HG03457 (cell line): Measurements from ENCODE around the gene CENPM.
A peak's percentile ranks its signal among the peaks of the same experiment; 100 is the strongest.
"Not testable (repeated sequence)": the region's sequence is repeated elsewhere in the genome, so short reads cannot be mapped to it uniquely, and the experiment has no call there.

Experiments used
- ATAC-seq: cut with Tn5 transposase; IDR thresholded peaks from one replicate; pipeline ENCODE4 v1.9.1; 2021; ENCODE audit warnings: moderate number of reproducible peaks; ENCODE audit not compliant: unreplicated experiment

Gene CENPM

GRCh38 chr22:41966607-41967240 is 19.8 kb upstream of the CENPM start:
- ATAC-seq: no peak

- no peak for ATAC-seq
Observed at GRCh38 chr22:41966225-41966606, 19.3 kb upstream of the CENPM start.

GRCh38 chr22:41964112-41964491 is 17.1 kb upstream of the CENPM start:
- no peak for ATAC-seq

DNA sequence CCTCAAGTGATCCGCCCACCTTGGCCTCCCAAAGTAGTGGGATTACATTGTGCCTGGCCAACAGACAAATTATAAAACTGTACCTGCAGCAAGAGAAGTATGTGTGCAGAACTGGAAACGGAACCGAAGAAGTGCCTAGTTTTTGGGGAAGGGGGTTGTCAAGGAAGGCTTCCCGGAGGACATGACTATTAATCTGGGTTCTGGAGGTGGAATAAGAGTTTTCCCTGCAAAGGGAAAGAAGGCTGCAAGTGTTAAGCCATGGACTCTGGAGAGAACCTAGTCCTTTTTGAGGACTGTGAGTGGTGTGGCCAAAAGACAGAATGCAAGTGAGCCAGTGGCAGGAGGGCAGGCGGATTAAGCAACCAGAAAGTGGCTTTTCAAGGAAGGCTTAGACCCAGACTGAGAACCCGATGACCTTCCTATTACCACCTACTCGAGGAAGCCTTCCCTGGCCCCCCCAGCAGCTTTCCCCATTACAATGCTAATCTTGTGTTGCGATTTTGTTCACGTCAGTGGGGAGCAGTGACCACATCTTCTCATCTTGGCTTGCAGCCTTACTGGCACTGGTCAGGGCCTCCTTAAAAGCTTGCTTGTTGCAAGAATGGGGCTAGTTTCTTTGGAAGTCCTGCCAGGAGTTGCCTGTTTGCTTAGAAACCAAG is 16.6 kb upstream of the CENPM start:
- ATAC-seq: no peak

DNA sequence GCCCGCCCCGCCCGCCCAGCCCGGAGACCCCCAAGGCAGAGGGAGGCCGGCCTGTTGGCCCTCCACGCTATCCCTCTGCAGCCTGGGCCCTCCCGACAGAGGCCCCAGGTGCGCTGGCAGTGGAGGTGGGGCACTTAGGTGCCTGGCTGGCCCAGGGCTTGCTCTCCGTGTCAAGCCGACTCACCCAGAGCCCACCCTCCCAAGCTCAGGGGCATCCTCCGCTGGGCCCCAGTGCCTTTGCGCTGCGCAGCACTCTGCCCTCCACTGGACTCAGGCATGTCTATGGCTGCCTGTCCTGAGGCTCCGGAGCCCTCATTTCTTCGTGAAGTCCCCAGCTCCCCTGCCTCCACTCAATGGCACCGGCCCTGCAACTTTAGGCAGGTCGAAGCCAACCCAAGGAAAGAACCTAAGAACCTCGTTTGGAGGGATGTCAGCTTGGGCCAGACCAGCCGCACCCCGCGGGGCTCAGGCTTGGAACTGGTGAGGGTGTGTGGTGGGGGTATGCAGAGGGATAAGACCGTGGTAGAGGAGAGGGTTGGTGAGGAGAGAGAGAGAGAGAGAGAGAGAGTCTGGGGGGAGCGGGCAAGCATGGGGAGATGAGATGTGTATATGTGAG is 11.1 kb upstream of the CENPM start:
- ATAC-seq: no peak

DNA sequence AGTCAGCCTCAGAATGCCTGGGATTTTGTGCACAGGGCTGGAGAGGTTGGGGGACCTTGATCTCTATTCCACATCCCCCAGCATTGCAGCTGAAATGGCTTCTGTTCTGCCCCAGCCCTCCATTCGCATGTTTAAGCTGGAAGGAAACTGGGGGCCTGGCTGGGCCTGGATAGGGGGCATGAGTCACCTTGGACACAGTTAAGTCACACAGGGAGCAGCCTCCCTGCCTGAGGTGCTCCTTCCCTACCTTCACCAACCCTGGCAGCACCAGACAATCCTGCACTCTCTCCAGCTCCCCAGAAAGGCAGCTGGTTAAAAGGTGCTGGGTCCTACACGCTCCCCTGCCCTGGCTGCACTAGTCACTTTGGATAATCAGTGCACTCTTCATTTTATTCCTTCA is 5.8 kb upstream of the CENPM start:
- ATAC-seq: no peak

- no peak for ATAC-seq
Observed at GRCh38 chr22:41951898-41952474, 5.0 kb upstream of the CENPM start, which contains the start of gene SMIM45. SMIM45 (plus strand) TSS chr22:41952150.

DNA sequence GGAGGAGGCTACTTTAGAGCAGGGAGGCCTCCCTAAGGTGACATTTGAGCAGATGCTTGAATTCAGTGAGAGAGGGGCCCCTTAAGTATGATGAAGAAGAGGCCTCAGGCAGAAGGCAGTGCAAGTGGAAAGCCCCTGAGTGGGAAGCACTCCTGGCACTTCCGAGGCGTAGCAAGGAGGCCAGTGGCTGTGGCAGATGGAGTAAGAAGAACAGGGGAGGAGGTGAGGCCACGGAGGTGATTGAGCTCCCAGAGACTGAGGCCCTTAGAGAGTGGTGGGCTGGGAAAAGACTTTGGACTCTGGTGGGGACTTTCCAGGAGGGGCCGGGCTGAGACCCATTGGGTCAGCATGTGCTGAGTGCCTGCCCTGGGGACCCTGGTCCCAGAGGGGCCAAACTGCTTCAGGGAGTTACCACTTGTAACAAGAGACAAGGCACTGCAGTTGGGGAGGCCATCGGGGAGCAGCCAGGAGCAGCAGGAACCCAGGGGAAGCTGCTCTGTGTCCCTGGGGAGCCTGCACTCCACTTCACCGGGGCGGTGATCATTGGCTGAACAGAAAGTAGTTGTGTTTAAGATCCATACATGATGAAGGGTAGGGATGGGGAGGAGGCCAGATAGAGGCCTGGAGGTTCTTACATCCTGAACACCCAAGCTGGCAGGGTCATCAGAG is 2.5 kb upstream of the CENPM start:
- ATAC-seq: no peak

DNA sequence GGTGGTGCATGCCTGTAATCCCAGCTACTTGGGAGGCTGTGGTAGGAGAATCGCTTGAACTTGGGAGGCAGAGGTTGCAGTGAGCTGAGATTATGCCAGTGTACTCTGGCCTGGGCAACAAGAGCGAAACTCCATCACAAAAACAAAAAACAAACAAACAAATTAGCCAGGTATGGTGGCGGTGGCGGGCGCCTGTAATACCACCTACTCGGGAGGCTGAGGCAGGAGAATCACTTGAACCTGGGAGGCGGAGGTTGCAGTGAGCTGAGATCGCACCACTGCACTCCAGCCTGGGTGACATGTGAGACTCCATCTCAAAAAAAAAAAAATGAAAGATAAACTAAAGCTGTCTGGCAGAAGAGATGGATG is 2.0 kb upstream of the CENPM start:
- not testable (repeated sequence) for ATAC-seq

DNA sequence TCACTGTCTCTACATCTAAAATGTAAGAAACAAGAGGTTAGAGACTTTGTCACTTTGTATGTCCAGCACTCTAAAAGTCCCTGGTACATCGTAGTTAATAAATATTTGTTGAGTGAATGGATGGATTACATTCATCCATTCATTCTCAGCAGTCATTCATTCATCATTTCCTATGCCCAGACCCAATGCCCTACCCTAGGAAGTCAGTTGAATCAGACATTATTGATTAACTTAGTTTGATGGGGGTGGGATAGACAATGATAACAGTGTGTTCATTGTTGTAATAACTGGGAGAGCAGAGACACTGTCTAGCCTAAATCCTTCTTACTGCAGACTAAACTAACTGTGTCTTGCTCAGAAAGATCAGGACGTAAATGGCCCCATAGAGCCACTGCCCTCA is 1.2 kb upstream of the CENPM start:
- ATAC-seq: no peak

DNA sequence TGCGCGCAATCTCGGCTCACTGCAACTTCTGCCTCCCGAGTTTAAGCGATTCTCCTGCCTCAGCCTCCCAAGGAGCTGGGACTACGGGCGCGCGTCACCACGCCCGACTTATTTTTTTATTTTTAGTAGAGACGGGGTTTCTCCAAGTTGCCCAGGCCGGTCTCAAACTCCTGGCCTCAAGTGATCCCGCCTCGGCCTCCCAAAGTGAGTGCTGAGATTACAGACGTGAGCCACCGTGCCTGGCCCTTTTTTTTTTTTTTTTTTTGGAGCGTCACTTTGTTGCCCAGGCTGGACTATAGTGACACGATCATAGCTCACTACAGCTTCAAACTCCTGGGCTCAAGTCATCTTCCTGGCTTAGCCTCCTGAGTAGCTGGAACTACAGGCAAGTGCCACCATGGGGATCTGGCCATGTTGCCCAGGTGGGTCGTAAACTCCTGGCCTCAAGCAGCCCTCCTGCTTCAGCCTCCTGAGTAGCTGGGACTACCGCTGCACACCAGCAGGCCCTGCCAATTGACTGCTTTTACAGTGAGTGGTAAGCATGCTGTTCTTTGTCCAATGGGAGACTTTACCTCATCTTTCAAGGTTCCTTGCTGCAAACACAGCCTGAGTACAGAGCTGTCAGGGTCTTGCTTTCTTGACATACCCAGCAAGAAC is 600 bp upstream of the CENPM start:
- ATAC-seq: no peak

GRCh38 chr22:41943661-41944209 is 3.2 kb downstream of the CENPM start:
- no peak for ATAC-seq

DNA sequence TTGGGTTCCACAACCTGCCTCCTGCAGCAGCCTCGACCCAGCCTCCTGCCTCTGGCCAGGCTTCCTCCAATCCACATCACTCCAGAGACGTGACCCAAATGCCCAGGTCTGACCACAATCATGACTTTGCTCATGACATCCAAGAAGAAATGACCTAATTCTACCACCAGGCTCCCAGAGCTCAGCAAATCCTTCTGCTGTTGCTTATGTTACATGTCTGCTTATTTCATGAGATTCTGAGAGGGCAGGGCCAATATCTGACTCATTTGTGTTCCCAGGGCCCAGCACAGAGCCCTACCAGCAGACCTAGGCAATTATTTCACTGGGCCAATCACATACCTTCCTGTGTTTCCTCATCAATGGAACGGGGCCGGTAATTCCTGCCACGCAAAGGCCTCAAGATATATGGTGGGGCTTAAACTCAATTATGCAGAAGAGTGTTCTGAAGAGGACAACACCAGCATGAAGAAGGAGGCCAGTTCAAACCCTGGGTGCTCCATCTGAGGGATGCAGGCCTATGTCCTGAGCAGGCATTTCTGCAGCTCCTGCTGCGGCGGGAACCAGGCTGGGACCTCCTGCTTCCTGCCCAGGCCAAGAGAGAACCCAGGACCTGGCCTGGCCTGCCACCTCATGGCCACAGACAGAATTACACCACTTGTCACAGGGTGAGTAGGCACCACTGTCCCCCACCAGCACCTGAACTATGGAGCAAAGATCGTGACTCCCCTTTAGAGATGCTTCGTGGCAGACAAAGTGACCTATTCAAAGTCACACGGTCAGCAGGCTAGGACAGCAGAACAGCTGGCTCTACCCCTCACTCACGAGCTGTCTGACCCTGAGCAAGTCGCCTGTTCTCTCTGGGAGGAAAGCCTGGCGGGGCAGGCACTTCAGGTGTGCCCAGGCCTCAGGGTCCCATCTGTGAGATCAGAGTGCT is 5.9 kb downstream of the CENPM start:
- ATAC-seq: no peak

- peak; percentile 41 for ATAC-seq
Observed at GRCh38 chr22:41939981-41940831, 6.7 kb downstream of the CENPM start.

GRCh38 chr22:41936894-41937169 is 10.1 kb downstream of the CENPM start:
- ATAC-seq: no peak

DNA sequence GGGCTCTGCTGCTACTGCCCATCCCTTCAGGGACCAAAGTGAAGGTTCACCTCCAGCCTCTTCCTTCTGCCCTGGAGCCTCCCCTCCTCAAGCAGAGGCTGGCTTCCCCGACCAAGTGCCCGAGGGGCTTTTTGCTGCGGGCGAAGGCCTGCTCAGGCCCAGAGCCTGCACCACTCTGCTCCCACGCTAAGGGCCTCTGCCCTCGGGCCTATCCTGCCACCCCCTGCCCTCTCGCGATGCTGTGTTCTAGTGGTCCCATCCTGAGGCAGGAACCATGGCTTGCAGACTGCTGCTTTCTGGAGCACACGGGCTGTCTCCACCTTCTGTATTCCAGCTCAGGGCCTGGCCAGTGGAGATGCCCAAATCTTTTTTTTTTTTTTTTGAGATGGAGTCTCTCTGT is 11.4 kb downstream of the CENPM start:
- ATAC-seq: no peak

- ATAC-seq: no peak
Observed at GRCh38 chr22:41935015-41935351, 12.0 kb downstream of the CENPM start.

DNA sequence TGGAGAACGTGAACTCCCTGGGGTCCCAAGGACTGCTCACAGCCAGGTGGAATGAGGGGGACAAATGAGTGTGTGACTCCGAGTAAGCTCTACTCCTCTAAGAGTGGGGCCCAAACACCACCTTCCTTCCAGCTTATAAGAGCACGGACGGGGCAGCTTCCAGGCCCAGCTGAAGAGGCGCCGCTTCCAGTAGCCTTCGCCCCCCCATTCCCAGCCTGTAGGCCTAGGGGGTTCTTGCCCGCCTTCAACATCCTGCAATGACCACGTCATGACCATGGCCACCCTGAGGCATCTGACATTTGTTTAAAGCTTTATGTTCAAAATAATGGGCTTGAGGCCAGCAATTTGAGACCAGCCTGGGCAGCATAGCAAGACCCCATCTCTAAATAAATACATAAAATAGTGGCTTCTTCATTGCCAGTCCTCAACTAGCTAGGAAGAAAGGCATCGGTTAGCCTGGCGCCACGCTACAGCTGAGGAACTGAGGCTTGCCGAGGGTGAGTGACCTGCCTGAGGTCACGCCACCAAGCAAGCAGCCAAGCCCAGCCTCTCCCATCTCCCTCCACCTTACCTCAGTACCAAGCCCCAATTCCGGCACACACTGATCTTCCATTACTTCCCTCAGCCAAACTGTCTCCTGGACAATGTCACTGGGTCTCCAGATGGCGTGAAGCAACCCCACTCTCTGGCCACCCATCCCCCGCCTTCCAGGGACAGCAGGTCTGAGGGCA is 12.5 kb downstream of the CENPM start:
- ATAC-seq: no peak
